Hepatocyte (in vitro differentiated cells): Measurements from ENCODE around the gene MUCL1.

Source experiments
- EZH2 ChIP-seq: fragments of 200-600 bp; sonication (generic); IDR thresholded peaks from 2 replicates; pipeline ENCODE4 v1.6.1; 2016; ENCODE audit warnings: antibody characterized with exemption, mild to moderate bottlenecking, borderline replicate concordance
- TF ChIP-seq, protein P1 (sequence below): fragments of 200-600 bp; sonication (generic); IDR thresholded peaks from 2 replicates; pipeline ENCODE4 v1.5.1; 2016; ENCODE audit warnings: antibody characterized with exemption, mild to moderate bottlenecking; ENCODE audit not compliant: poor library complexity

- TF ChIP-seq, protein P1, sequence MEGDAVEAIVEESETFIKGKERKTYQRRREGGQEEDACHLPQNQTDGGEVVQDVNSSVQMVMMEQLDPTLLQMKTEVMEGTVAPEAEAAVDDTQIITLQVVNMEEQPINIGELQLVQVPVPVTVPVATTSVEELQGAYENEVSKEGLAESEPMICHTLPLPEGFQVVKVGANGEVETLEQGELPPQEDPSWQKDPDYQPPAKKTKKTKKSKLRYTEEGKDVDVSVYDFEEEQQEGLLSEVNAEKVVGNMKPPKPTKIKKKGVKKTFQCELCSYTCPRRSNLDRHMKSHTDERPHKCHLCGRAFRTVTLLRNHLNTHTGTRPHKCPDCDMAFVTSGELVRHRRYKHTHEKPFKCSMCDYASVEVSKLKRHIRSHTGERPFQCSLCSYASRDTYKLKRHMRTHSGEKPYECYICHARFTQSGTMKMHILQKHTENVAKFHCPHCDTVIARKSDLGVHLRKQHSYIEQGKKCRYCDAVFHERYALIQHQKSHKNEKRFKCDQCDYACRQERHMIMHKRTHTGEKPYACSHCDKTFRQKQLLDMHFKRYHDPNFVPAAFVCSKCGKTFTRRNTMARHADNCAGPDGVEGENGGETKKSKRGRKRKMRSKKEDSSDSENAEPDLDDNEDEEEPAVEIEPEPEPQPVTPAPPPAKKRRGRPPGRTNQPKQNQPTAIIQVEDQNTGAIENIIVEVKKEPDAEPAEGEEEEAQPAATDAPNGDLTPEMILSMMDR = no peak
- no peak for TF ChIP-seq EZH2
Measured at GRCh38 chr12:54861927-54862326, 7.6 kb downstream of the MUCL1 start.
